G401.6 (cell line): ENCODE data around the gene SPINK4.

Source experiments
- FAIRE-seq: peaks from 2 replicates; lab custom pipeline; 2012; peaks lifted over from hg19 to GRCh38; lab: Jason Lieb, UNC

The SPINK4 gene

GRCh38 chr9:33229359-33230114, 10.4 kb upstream of the SPINK4 start:
- no peak for FAIRE-seq

- no peak for FAIRE-seq
These were observed 9.0 kb upstream of the SPINK4 start for GRCh38 chr9:33230756-33231622.

GRCh38 chr9:33231623-33231942, 8.4 kb upstream of the SPINK4 start:
- no peak for FAIRE-seq

- FAIRE-seq: no peak
These were observed 7.2 kb upstream of the SPINK4 start for GRCh38 chr9:33232815-33233214.

- FAIRE-seq: no peak
These were observed 6.2 kb upstream of the SPINK4 start for GRCh38 chr9:33233626-33234342.

- no peak for FAIRE-seq
These were observed 5.2 kb upstream of the SPINK4 start for GRCh38 chr9:33234511-33235467.

GRCh38 chr9:33236571-33236970, 3.4 kb upstream of the SPINK4 start:
- no peak for FAIRE-seq

GRCh38 chr9:33241298-33241697, 1.3 kb downstream of the SPINK4 start:
- no peak for FAIRE-seq

GRCh38 chr9:33242609-33243134, 2.7 kb downstream of the SPINK4 start:
- no peak for FAIRE-seq

- FAIRE-seq: no peak
These were observed 4.3 kb downstream of the SPINK4 start for GRCh38 chr9:33244137-33244784.

- no peak for FAIRE-seq
These were observed 5.4 kb downstream of the SPINK4 start for GRCh38 chr9:33245341-33245740.

- FAIRE-seq: no peak
These were observed 6.4 kb downstream of the SPINK4 start for GRCh38 chr9:33246269-33246860.

GRCh38 chr9:33248606-33249005, 8.6 kb downstream of the SPINK4 start:
- FAIRE-seq: no peak

GRCh38 chr9:33249087-33249658, 9.2 kb downstream of the SPINK4 start:
- no peak for FAIRE-seq

- FAIRE-seq: no peak
These were observed 10.0 kb downstream of the SPINK4 start for GRCh38 chr9:33249983-33250382.

GRCh38 chr9:33250458-33250995, 10.6 kb downstream of the SPINK4 start:
- no peak for FAIRE-seq

GRCh38 chr9:33254211-33254610, 14.2 kb downstream of the SPINK4 start:
- no peak for FAIRE-seq

GRCh38 chr9:33255014-33255413, 15.0 kb downstream of the SPINK4 start:
- no peak for FAIRE-seq

GRCh38 chr9:33255471-33255870, 15.5 kb downstream of the SPINK4 start:
- FAIRE-seq: no peak

- FAIRE-seq: no peak
These were observed 16.3 kb downstream of the SPINK4 start for GRCh38 chr9:33256236-33256635.
